ENCODE results near the gene SNX27. TPM values are rescaled to one million over a fixed set of nuclear protein-coding genes. Genes with fewer than 3 reads are reported as not detected.

Gene SNX27
- total and polyA plus RNA-seq, 10 of the 15 experiments (the other 5 are each of a cell fraction or from before 2014, with no cell fraction given), result 3.8 to 21.8 (median 12.5) TPM

GRCh38 chr1:151705753-151706463 is 94.1 kb downstream of the SNX27 start:
- in situ Hi-C loops (cut with MboI), result no loop called here
- H3K27me3 ChIP-seq (replicated peaks in 1 of 2; ENCODE audit: control insufficient read depth in 2 of 2, insufficient read depth in 2 of 2, low read length in 1 of 2), result no peaks in the 10 kb centered on the region
- ChIA-PET SMC1A (ENCODE audit: uncharacterized antibody, unreplicated experiment) (interaction anchor here (0.6 kb wide), 1 partner anchor 92 kb away, joined by 3 read pairs; no protein-coding TSS in a partner anchor), CTCF (no interaction called here), RAD21 (ENCODE audit: unreplicated experiment) (interaction anchor here (1.0 to 1.1 kb wide), 2 partner anchors 28 to 29 kb away, joined by 3 read pairs; no protein-coding TSS in a partner anchor), POLR2A (no interaction called here)
- H3K4me1 ChIP-seq (ENCODE audit: control insufficient read depth, insufficient read depth, low read length), result no peaks in the 10 kb centered on the region
- no peak overlapping the region for H3K4me3 ChIP-seq
- intact Hi-C loops (cut with micrococcal nuclease; ENCODE audit: unreplicated experiment), result no loop called here
- TF ChIP-seq ZSCAN29 (IDR thresholded peaks at IDR 0.05) (no peak), ZNF384 (IDR thresholded peaks at IDR 0.05; ENCODE audit: borderline replicate concordance, low read depth, low read length) (no peak), CTCF (IDR thresholded peaks at IDR 0.05 in 2 of 3, conservative IDR thresholded peaks at IDR 0.05 in 1 of 3; ENCODE audit: control insufficient read depth in 2 of 3, extremely low read depth in 1 of 3, insufficient read depth in 1 of 3, low read depth in 3 of 3, low read length in 3 of 3) (peak in 1 of 3 experiments; percentile 27; a peak in 2 of 6 replicates), FOS (IDR thresholded peaks at IDR 0.05; ENCODE audit: borderline replicate concordance, extremely low read depth, insufficient read length) (no peak), HCFC1 (IDR thresholded peaks at IDR 0.05; ENCODE audit: low read length) (no peak), CHD4 (IDR thresholded peaks at IDR 0.05) (no peak), RBBP5 (conservative IDR thresholded peaks at IDR 0.05) (no peak), PKNOX1 (IDR thresholded peaks at IDR 0.05) (no peak)
- no peak overlapping the region for H3K27ac ChIP-seq (ENCODE audit: control insufficient read depth, insufficient read depth)
- no peak for FAIRE-seq
- H3K36me3 ChIP-seq (ENCODE audit: control insufficient read depth in 2 of 2, insufficient read depth in 2 of 2, low read length in 1 of 2), result no peaks in the 10 kb centered on the region
- no TSS peak for BruUV-seq (replicated peaks)
- H3K9ac ChIP-seq (ENCODE audit: control insufficient read depth, insufficient read depth, low read length), result no peak overlapping the region
- 55% methylated on average over 11 of the region's 11 CpGs for WGBS (ENCODE audit: insufficient coverage, insufficient replicate concordance, low lambda C conversion rate, missing lambda C conversion rate)
- no peaks in the 10 kb centered on the region for H4K20me1 ChIP-seq (ENCODE audit: control insufficient read depth, insufficient read depth)
- no peak overlapping the region for H3K4me2 ChIP-seq (ENCODE audit: control insufficient read depth, insufficient read depth)
- no peak overlapping the region for H2AFZ ChIP-seq (ENCODE audit: control insufficient read depth, low read depth, low read length)
- ATAC-seq, result peak; percentile 49
- DNase-seq (ENCODE audit: low read depth, low spot score), result no peak
- no peaks in the 10 kb centered on the region for H3K9me3 ChIP-seq (replicated peaks; ENCODE audit: control insufficient read depth, insufficient read depth, low read length)
- H3K79me2 ChIP-seq (ENCODE audit: control insufficient read depth, insufficient read depth, low read length), result no peaks in the 10 kb centered on the region
